Stimulated activated naive CD8-positive, alpha-beta T cell treated with anti-CD3 and anti-CD28 coated beads, Interleukin-15, amount 100 ng/mL, for 72 hours (primary cell): Measurements from ENCODE around the gene ATG7.

Source experiments
- ATAC-seq: fragments of 150-1000 bp; cut with Tn5 transposase; 2 replicates; pipeline ENCODE4 v1.10.0; 2021; ENCODE audit warnings: mild to moderate bottlenecking, moderate library complexity
- DNase-seq, 2 donors: peaks; one replicate each; pipeline ENCODE4 v3.0.0; 2021 to 2022
- H3K27ac Mint-ChIP-seq, 2 donors: one replicate each; pipeline ENCODE4 v1.8.0; 2022; ENCODE audit warnings: mild to moderate bottlenecking in 2 of 2, mixed read lengths in 2 of 2, moderate library complexity in 2 of 2
- H3K27me3 Mint-ChIP-seq: one replicate; pipeline ENCODE4 v1.8.0; 2022; ENCODE audit warnings: mixed read lengths
- H3K4me1 Mint-ChIP-seq: one replicate; pipeline ENCODE4 v1.8.0; 2022; ENCODE audit warnings: mild to moderate bottlenecking, mixed read lengths
- H3K4me3 Mint-ChIP-seq, 2 donors: one replicate each; pipeline ENCODE4 v1.8.0; 2022; ENCODE audit warnings: mild to moderate bottlenecking in 2 of 2, mixed read lengths in 2 of 2, moderate library complexity in 1 of 2
- H3K9me3 Mint-ChIP-seq, 2 donors: one replicate each; pipeline ENCODE4 v1.8.0; 2022; ENCODE audit warnings: mixed read lengths in 2 of 2

The ATG7 gene

DNA sequence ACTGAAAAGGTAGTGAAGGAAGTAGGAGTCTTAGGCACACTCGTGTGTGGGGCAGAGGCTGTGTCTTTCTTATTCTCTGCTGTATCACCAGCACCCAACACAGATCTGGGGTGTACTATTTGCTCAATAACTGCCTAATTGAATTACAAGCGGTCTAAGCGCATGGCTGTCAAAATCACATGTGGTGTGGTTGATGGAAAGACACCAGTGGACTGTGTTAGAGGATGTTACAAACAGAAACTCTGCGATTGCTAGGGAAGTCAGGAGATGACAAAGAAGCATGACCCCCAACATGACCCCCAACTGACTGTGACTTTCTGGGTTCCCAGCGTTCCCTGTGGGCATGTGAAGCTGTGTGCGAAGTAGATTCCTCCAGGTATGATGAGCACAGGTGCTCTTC is 32.0 kb downstream of the ATG7 start:
- Mint-ChIP-seq H3K4me1 (peaks cover 41% of the 10 kb centered on the region), H3K27ac (no peak overlapping the region), H3K27me3 (no peaks in the 10 kb centered on the region), H3K4me3 (no peak overlapping the region), H3K9me3 (no peaks in the 10 kb centered on the region)
- DNase-seq (no peak), ATAC-seq (no peak)

DNA sequence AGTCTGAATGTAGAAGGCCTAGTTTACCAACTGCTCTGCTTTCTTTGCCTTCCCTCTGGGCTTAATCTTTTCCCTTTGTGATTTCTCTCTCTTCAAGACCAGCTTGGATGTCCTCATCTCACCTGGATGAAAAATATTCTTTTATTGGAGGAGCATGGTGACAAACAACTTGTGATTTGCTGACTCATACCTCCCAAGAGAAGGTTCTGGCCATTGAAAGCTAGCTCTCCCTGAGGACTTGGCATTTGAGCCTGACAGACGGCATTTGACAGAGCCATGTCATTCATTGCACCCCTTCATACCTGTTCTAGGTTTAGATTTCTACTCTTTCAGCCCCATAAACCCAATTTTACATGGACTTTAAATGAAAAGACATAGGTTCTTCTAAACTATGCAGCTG is 33.3 kb downstream of the ATG7 start:
- Mint-ChIP-seq H3K27ac (peak overlapping the region in 1 of 2 donors; percentile 76), H3K4me1 (peaks cover 36% of the 10 kb centered on the region), H3K4me3 (no peak overlapping the region), H3K27me3 (no peaks in the 10 kb centered on the region), H3K9me3 (no peaks in the 10 kb centered on the region)
- no peak for ATAC-seq
- DNase-seq: no peak

DNA sequence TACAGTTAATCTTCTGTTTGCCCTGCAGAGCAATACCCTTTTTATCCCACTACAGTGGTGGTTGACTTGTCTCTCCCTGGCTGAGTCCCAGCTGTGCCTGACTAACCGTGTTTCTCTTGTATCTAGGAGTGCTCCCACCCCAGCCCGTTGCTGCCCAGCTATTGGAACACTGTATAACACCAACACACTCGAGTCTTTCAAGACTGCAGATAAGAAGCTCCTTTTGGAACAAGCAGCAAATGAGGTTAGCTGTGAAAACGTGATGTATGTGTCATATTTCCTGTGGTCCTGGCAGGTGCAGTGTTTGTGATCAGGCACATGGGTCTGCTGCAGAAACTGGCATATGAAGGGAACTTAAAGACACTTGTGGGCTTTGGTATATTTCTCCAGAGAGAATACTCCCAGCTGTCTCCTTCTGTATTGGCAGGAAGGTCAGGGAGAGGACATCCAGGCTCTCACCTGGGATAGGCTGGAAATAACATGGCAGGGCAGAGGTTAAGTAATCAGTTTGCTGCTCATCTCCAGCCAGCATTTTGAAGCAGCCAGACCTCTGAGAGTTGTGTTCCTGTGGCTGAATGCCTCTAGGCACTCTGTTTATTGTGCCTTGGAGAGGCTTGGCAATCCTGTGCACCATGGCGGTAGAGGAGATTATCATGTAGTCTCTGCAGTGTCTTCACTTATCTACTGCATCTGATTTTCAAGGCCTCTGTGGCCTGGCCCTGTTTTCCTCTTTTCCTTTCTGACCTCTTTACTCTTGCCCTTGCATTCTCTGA is 34.8 kb downstream of the ATG7 start:
- H3K27ac Mint-ChIP-seq: no peak overlapping the region

GRCh38 chr3:11307830-11308432 is 35.7 kb downstream of the ATG7 start:
- DNase-seq (no peak), ATAC-seq (no peak)
- Mint-ChIP-seq H3K4me3 (no peak overlapping the region), H3K27ac (no peak overlapping the region), H3K27me3 (no peaks in the 10 kb centered on the region), H3K9me3 (no peaks in the 10 kb centered on the region), H3K4me1 (peaks cover 28% of the 10 kb centered on the region)

More for the DNA sequence above, 34.8 kb downstream of the ATG7 start:
- DNase-seq (peak in 1 of 2 donors; percentile 21), ATAC-seq (peak; percentile 89)
- Mint-ChIP-seq H3K4me3 (no peak overlapping the region), H3K9me3 (no peaks in the 10 kb centered on the region), H3K4me1 (peaks cover 28% of the 10 kb centered on the region), H3K27me3 (no peaks in the 10 kb centered on the region)

DNA sequence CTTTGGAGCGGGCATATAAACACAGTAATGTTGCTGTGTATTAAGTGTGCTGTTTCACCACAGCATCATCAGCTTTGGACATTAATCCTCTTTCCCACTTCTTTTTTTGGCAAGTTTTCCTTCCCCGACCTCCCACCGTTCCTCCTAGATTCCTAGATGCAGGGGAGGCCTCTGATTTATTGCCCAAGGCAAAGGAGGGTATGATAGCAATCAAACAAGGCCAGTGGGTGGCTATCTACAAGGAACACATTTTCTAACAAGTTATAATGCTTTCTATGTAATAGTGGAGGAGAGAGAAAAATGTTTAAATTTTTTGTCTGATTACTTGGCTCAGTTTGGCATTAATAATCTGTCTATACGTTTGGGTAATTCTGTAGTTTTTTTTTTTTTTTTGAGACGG is 38.1 kb downstream of the ATG7 start:
- no peak for ATAC-seq
- no peak for DNase-seq
- H3K9me3 Mint-ChIP-seq: no peaks in the 10 kb centered on the region
- no peak overlapping the region for H3K4me3 Mint-ChIP-seq
- H3K4me1 Mint-ChIP-seq: peaks cover 21% of the 10 kb centered on the region
- H3K27ac Mint-ChIP-seq: no peak overlapping the region
- no peaks in the 10 kb centered on the region for H3K27me3 Mint-ChIP-seq

- H3K27ac Mint-ChIP-seq: no peak overlapping the region
- no peak for ATAC-seq
- no peaks in the 10 kb centered on the region for H3K27me3 Mint-ChIP-seq
- H3K4me3 Mint-ChIP-seq: no peak overlapping the region
- H3K9me3 Mint-ChIP-seq: no peaks in the 10 kb centered on the region
- DNase-seq: no peak
- H3K4me1 Mint-ChIP-seq: peaks cover 2% of the 10 kb centered on the region
These were observed 40.0 kb downstream of the ATG7 start for GRCh38 chr3:11312166-11312565.

GRCh38 chr3:11317300-11317699 is 45.1 kb downstream of the ATG7 start:
- Mint-ChIP-seq H3K27me3 (no peaks in the 10 kb centered on the region), H3K4me3 (no peak overlapping the region), H3K27ac (no peak overlapping the region), H3K9me3 (no peaks in the 10 kb centered on the region), H3K4me1 (no peaks in the 10 kb centered on the region)
- ATAC-seq: no peak
- no peak for DNase-seq

DNA sequence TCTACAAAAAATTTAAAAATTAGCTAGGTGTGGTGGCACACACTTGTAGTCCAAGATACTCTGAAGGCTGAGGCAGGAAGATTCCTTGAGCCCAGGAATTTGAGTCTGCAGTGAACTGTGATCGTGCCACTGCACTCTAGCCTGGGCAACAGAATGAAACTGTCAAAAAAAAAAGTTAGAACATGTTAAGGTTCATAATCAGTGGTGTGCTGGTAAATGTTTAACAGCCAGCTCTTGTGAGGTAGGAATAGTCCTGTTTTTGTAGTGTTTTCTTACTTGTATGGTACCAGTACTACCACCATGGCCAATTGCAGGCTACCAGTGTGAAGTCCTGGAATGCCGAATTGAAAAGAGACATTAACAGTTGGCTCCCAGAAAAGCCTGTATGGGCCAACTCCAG is 50.7 kb downstream of the ATG7 start:
- Mint-ChIP-seq H3K4me1 (peaks cover 5% of the 10 kb centered on the region), H3K4me3 (no peak overlapping the region), H3K9me3 (no peaks in the 10 kb centered on the region), H3K27me3 (no peaks in the 10 kb centered on the region), H3K27ac (no peak overlapping the region)
- ATAC-seq: no peak
- no peak for DNase-seq

- H3K4me3 Mint-ChIP-seq: no peak overlapping the region
- ATAC-seq (no peak), DNase-seq (no peak)
- peaks cover 5% of the 10 kb centered on the region for H3K4me1 Mint-ChIP-seq
- no peaks in the 10 kb centered on the region for H3K9me3 Mint-ChIP-seq
- no peaks in the 10 kb centered on the region for H3K27me3 Mint-ChIP-seq
- H3K27ac Mint-ChIP-seq: no peak overlapping the region
These were observed 51.6 kb downstream of the ATG7 start for GRCh38 chr3:11323813-11324212.

DNA sequence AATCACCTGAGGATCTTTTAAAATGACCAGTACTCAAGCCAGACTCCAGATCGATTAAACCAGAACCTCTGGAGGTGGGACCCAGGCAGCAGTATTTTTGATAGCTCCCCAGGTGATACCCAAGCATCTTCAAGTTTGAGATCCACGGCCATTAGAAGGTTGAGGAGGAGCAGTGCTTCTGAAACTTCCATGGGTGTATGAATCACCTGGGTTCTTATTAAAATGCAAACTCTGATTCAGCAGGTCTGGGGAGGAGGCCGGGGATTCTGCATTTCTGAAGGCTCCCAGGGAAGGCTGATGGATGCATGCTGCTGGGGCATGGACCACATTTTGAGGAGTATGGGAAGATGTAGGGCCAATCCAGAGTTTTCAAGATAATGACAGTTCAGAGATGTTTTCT is 55.4 kb downstream of the ATG7 start:
- H3K4me3 Mint-ChIP-seq: no peak overlapping the region
- no peak for ATAC-seq
- peaks cover 5% of the 10 kb centered on the region for H3K4me1 Mint-ChIP-seq
- no peaks in the 10 kb centered on the region for H3K27me3 Mint-ChIP-seq
- DNase-seq: no peak
- no peaks in the 10 kb centered on the region for H3K9me3 Mint-ChIP-seq
- no peak overlapping the region for H3K27ac Mint-ChIP-seq

DNA sequence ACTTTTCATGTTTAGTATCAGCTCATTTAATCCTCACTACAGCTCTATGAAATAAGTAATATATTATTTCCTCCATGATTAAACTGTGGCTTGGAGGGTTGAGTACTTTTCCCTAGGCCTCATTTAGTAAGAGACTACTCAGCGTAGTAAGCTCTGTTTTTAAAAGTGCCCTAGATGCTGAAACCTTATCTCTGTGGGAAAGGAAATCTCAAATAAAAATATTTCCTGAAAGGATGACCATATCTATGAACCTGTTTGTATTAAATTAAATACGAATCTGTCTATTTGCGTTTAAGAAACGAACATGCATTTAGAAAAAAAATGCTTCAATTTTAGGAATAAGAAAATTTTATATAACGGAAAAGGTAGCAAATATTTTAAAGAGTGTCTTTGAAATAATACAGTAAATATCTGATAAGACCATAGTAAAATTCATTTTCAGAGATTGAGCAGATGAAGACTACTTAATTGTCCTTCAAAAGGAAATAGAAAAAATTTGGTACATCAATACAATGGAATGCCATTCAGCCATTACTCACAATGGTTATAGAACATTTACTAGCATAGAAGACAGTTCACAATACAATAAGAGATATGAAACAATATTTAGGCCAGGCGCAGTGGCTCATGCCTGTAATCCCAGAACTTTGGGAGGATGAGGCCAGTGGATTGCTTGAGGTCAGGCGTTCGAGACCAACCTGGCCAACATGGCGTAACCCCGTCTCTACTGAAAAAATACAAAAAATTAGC is 56.2 kb downstream of the ATG7 start:
- H3K27me3 Mint-ChIP-seq: no peaks in the 10 kb centered on the region
- no peaks in the 10 kb centered on the region for H3K9me3 Mint-ChIP-seq
- ATAC-seq (no peak), DNase-seq (no peak)
- H3K27ac Mint-ChIP-seq: no peak overlapping the region
- H3K4me1 Mint-ChIP-seq: peaks cover 5% of the 10 kb centered on the region
- H3K4me3 Mint-ChIP-seq: no peak overlapping the region

DNA sequence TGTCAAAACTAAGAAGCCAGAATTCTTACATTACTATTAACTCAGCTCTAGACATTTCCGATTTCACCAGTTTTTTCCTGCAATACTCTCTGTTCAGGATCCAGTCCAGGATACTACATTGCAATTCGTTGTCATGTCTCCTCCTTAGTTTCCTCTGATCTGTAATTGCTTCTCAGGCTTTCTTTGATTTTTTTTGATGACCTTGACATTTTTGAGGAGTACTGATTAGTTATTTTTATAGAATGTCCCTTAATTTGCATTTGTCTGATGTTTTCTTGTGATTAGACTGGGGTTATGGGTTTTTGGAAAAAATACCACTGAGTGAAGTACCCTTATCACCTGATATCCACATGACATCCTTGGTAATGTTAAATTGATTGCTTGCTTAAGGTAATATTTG is 57.6 kb downstream of the ATG7 start:
- H3K27ac Mint-ChIP-seq: peak overlapping the region in 1 of 2 donors; percentile 2
- DNase-seq: no peak
- peaks cover 5% of the 10 kb centered on the region for H3K4me1 Mint-ChIP-seq
- ATAC-seq: no peak
- no peak overlapping the region for H3K4me3 Mint-ChIP-seq
- no peaks in the 10 kb centered on the region for H3K9me3 Mint-ChIP-seq
- H3K27me3 Mint-ChIP-seq: no peaks in the 10 kb centered on the region

DNA sequence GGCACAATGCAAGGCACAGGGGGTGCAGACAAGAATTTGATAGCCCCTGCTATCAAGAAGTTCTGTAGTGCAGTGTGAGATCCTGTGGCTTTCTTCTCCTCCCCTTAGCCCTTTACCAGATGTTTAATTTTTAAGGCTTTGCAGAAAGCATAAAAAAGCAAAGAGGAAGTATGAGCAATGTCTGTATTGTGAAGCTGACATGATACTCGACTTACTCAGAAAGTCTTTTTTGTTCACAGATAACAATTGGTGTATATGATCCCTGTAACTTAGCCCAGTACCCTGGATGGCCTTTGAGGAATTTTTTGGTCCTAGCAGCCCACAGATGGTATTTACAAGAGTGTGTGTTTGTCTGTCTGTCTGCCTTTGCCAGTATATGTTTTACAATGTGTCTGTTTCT is 58.9 kb downstream of the ATG7 start:
- ATAC-seq: no peak
- Mint-ChIP-seq H3K27me3 (no peaks in the 10 kb centered on the region), H3K4me3 (no peak overlapping the region)

DNA sequence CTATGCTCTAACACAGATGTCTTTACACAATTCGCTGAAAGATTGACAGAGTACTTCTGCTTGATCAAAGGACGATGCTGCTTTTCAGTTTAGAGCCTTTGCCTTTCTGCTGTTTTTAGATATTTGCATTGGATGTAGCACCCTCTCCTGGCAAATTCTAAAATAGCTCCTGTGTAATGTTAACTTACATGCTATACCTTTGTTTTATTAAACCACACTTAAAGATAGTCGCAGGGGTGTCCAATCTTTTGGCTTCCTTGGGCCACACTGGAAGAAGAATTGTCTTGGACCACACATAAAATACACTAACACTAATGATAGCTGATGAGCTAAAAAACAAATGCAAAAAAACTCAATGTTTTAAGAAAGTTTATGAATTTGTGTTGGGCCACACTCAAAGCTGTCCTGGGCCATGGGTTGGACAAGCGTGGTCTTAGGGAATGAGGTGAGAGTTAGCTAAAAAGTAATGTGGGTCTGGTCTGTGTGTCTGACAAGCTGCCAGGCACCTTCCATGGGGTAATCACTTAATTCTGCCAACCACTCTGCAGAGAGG is 62.9 kb downstream of the ATG7 start:
- Mint-ChIP-seq H3K4me3 (no peak overlapping the region), H3K4me1 (no peaks in the 10 kb centered on the region), H3K9me3 (no peaks in the 10 kb centered on the region), H3K27me3 (no peaks in the 10 kb centered on the region), H3K27ac (no peak overlapping the region)
- DNase-seq (peak in 1 of 2 donors; percentile 22), ATAC-seq (peak; percentile 78)

More for the DNA sequence above, 58.9 kb downstream of the ATG7 start:
- H3K9me3 Mint-ChIP-seq: no peaks in the 10 kb centered on the region
- H3K4me1 Mint-ChIP-seq: peaks cover 5% of the 10 kb centered on the region
- no peak overlapping the region for H3K27ac Mint-ChIP-seq
- no peak for DNase-seq

GRCh38 chr3:11339541-11339940 is 67.3 kb downstream of the ATG7 start:
- Mint-ChIP-seq H3K4me1 (no peaks in the 10 kb centered on the region), H3K4me3 (no peak overlapping the region), H3K9me3 (no peaks in the 10 kb centered on the region), H3K27ac (no peak overlapping the region), H3K27me3 (no peaks in the 10 kb centered on the region)
- no peak for ATAC-seq
- DNase-seq: no peak

GRCh38 chr3:11346416-11346815 is 74.2 kb downstream of the ATG7 start:
- ATAC-seq (no peak), DNase-seq (no peak)
- Mint-ChIP-seq H3K4me1 (no peaks in the 10 kb centered on the region), H3K27me3 (no peaks in the 10 kb centered on the region), H3K4me3 (no peak overlapping the region), H3K9me3 (no peaks in the 10 kb centered on the region), H3K27ac (no peak overlapping the region)
